Activated CD8-positive, alpha-beta memory T cell treated with anti-CD3 and anti-CD28 coated beads for 4 hours (primary cell): ENCODE data around the gene SLMAP.

Experiments used
- DNase-seq, 2 donors: peaks; one replicate each; pipeline ENCODE4 v3.0.0-alpha.2; 2020; ENCODE audit warnings: low read depth in 2 of 2

SLMAP gene

DNA sequence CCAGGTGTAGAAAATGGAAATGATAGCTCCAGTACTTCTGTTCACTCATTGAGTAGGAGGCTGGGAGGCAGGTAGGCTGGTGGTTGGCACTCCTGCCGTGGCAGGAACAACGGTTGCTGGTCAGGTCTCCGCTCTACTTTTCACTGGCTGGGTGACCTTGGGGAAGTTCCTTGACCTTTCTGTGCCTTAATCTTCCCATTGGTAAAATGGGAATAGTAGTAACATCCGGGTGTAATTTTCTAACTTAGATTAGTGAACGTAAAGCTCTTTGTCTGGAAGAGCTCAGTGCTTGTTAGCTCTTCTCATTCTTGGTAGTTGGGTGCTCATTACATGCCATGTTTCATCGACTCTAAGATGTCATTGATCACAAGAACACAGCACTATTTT lies 206.3 kb downstream of the SLMAP start:
- no peak for DNase-seq

DNA sequence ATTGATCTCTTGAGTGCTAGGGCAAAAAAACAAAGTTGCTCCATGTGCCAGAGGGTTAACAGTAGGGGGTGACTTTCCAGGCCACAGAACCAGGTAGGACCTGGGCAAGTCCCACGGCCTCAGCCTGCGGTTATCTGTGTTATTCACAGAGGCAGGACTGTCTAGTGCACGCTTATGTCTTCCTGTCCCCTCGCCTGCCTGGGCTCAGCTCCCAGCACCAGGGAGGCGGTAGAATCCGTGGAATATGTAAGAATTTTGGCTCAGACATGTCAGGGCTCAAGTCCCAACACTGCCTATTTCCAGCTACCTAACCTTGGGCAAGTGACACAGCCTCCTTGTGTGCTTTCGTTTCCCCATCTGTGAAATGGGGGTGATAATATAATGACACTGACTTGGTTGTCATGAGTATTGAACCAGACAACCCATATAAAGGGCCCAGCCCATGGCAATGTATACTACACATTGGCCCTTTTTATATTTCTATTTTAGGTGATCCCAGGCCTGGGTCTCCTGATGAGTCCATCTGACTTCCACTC lies 207.8 kb downstream of the SLMAP start:
- no peak for DNase-seq

DNA sequence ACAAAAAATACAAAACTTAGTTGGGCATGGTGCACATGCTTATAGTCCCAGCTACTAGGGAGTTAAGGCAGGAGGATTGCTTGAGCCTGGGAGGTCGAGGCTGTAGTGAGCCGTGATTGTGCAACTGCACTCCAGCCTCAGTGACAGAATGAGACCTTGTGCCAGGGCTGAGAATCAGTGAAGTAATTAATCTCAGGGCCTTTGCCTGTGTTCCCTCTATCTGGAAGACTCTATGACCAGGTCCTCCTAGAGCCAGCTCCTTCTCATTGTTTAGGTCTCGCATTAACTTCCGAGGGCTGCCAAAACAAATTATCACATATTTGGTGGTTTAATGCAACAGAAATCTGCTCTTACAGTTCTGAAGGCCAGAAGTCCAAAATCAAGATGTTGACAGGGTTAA lies 210.7 kb downstream of the SLMAP start:
- DNase-seq, result no peak

DNA sequence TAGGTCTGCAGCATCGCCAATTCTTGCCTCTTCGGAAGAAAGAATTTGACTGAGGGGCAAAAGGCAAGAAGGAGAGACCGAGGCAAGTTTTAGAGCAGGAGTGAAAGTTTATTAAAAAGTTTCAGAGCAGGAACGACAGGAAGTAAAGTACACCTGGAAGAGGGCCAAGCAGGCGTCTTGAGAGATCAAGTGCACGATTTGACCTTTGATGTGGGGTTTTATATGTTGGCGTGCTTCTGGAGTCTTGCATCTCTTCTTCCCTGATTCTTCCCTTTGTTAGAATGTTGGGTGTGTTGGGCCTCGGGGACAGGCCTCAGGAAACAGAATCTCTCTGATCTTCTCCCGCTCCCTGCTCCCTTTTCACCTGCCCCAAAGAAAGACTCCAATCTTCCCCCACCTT lies 211.5 kb downstream of the SLMAP start:
- DNase-seq, result no peak

DNA sequence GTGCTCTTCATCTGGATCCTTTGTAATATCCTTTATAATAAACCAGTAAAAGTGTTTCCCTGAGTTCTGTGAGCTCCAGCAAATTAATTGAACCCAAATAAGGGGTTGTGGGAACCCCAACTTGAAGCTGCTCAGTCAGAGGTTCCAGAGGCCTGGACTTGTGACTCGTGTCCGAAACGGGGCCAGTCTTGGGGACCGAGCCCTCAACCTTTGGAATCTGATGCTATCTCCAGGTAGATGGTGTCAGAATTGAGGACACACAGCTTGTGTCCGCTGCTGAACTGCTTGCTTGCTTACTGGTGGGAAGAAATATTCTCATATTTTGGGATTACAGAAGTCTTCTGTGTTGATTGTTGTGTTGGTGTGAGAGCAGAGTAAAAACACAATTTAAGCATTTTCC lies 212.4 kb downstream of the SLMAP start:
- DNase-seq, result no peak

DNA sequence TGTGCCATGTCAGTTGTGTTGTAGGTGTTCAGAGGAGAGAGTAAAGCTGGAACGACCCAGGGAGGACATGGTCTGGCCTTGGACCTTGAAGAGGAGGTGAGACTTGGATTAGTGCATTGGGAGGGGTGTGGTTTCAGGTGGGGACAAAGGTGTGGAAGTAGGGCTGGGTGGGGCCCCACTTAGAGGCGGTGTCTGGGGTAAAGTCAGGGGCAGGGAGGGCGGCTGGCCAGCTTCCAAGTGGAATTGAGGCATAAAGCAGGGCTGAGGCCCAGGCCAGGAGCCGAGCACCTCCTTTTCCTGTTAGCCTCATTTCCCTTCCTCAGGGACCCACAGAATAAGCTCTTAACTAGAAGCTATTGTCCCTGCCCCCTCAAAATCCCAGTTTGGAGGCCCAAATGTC lies 215.9 kb downstream of the SLMAP start:
- DNase-seq, result no peak

DNA sequence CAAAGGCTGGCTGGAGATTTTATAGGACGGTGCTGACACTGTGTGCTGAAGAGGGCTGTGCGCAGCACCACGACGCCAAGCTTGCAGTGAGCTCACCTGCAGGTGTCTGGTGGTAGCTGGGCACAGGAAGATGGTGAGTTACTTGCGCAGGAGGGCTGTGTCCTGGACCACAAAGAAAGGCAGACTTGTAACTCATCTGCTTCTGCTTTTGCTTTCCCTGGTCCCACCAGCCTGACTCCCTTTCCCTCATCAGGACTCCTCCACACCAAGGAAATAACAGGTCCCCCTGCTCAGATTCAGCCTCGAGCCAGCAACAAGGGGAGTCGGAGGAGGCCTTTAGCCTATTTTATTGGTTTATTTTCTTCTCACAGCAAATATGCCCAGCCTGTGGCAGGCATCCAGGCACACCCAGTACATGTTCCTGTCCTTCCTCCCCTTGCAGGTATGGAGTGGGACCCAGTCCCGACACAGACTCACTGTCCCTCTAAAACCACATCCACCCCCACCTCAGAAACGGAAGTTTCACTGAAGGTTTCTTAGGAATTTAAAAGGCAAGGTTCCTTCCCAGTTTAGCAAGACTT lies 216.5 kb downstream of the SLMAP start:
- DNase-seq, result no peak

DNA sequence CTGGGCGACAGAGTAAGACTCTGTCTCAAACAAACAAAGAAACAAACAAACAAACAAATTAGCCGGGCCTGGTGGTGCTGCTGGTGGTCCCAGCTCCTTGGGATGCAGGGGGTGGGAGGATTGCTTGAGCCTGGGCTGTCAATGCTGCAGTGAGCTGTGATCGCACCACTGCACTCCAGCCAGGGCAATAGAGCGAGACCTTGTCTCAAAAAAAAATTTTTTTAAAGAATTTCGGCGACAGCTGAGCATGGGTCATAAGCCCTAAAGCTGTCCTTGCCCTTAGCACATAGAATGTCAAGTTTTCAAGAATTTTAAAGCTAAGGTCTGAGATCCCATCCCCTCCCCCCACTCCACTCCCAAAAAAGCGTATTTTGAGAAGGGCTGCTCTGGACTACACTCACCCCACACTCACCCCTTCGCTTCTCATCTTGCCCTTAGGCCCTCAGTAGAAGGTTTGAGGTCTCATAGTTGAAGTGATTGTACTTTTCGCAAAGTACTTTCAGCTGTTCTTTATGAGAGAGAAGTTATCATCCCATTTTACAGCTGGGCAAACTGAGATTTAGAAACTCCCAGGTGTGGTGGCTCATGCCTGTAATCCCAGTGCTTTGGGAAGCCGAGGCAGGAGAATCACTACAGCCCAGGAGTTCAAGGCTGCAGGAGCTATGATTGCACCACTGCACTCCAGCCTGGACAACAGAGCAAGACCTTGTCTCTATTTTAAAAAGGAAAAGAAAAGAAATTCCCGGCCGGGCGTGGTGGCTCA lies 217.8 kb downstream of the SLMAP start:
- no peak for DNase-seq

DNA sequence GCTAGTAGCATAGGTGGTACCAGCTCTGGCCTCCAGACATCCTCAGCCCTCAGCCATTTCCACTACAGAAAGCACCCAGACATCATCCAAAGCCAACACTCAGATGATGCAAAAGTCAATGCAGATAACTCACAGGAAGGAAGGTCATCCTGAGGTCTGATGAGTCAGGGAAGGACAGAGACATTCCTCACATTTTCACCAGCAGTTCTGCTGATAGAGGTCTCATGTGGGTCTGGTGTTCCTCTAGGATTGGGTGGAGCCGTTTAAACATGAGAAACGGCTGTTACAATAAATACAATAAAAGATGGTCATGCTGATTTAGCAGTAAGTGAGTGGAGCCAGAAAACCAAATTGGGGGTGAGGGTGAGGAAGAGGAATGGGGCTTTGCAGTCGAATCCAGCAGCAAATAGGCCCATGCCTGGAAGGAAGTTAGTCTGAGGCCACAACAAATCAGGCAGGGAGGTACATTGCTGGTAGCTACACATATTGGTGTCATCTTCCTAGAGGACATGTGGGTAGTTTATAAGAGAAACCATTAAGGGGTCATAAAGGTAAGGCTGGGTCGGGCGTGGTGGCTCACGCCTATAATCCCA lies 218.8 kb downstream of the SLMAP start:
- no peak for DNase-seq

DNA sequence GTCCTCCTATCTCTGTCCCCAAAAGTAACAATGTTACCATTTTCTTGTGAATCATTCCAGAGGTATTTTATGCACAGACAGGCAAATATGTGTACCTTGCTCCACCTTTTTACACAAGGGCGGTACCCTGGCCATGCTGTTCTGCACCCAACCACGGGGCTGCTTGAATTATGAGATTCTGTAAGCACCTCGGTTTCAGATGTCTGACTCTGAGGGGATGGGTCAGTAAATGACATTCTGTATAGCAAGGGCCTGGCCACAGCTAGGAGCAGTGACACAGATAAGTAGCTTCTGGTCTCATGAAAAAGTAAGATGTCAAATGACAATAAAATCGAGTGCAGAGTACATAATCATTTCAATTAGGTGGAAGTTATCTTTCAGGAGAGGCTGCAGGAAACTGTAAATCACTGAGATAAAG lies 221.7 kb downstream of the SLMAP start:
- no peak for DNase-seq

DNA sequence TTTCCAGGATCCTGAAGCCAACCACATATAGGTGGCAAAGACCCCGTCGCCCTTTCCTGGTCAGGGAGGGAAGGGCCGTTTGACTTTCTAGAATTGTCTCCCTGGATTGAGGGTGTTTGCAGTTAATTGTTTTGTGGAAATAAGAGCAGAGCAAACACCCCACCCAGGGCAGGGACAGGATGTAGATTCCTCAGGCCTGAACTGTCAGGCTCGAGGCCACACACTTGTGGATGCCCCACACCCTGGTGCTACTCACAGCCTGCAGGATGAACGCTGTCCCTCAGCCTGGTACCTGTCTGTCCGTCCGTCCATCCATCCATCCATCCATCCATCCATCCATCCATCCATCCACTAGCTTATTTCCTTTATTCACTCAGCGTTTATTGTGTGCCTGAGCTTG lies 222.2 kb downstream of the SLMAP start:
- no peak for DNase-seq
